Lower lobe of right lung (tissue), 2 donors: Measurements from ENCODE around the gene NR6A1. TPM values are rescaled to one million over a fixed set of nuclear protein-coding genes. Genes with fewer than 3 reads are reported as not detected.

Experiments used
- ATAC-seq, 2 donors: fragments of 200-7000 bp; cut with Tn5 transposase; one replicate each; pipeline ENCODE4 v1.9.1; 2020 to 2022; ENCODE audit warnings: mild to moderate bottlenecking in 2 of 2, moderate library complexity in 2 of 2
- DNase-seq: peaks from one replicate; pipeline ENCODE4 v3.0.0-alpha.2; 2020
- H3K27ac ChIP-seq: fragments of 200-600 bp; one replicate; pipeline ENCODE4 v1.8.0; 2022
- H3K27me3 ChIP-seq: fragments of 200-600 bp; one replicate; pipeline ENCODE4 v1.8.0; 2022; ENCODE audit warnings: low read depth
- H3K36me3 ChIP-seq: fragments of 200-600 bp; one replicate; pipeline ENCODE4 v1.8.0; 2022; ENCODE audit warnings: mild to moderate bottlenecking
- H3K4me1 ChIP-seq: fragments of 200-600 bp; one replicate; pipeline ENCODE4 v1.8.0; 2022
- H3K4me3 ChIP-seq: fragments of 200-600 bp; one replicate; pipeline ENCODE4 v1.8.0; 2022; ENCODE audit warnings: mild to moderate bottlenecking
- H3K9me3 ChIP-seq: fragments of 200-600 bp; one replicate; pipeline ENCODE4 v1.8.0; 2022
- CTCF ChIP-seq: fragments of 200-600 bp; IDR thresholded peaks from one replicate; pipeline ENCODE4 v1.8.0; 2022; ENCODE audit warnings: antibody characterized with exemption, mild to moderate bottlenecking
- intact Hi-C: fragments of 100-400 bp; cut with DNase I; formaldehyde crosslinking; loops from one replicate; pipeline ENCODE4 v1.11.0; 2022
- total RNA-seq: library from RNA; stranded (reverse); fragmentation: NEBNext Ultra II Directional; extraction: Animal tissue kit (Norgen Biotek cat#: 25700); gene quantifications from one replicate; pipeline ENCODE4 v1.2.1, GENCODE V29; 2021
- donor health status: DM: no; HTN: yes; CAD: no; lungs with severe emphysema.

The NR6A1 gene
- total RNA-seq, 1 donor from 2014 or later = 4.5 TPM

DNA sequence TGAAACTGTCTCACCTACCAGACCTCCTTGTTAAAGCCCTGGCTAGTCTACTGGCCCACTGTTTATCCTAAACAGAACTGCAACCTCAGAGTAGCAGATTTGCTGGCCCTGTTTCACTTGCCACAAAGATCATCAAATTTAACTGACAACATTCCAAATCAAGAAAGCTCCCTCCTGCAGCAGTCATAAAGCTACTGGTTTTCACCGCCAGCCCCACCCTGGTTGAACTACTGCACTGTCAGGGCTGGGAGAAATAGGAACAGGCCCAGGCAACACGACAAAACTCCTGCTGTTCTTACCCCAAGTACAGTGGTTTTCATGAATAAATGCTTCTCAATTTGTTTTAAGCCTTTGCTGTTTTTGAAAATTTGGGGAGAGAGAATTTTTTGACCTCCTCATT is 63.0 kb downstream of the NR6A1 start:
- H3K27me3 ChIP-seq = no peaks in the 10 kb centered on the region
- no peak overlapping the region for H3K4me3 ChIP-seq
- no peaks in the 10 kb centered on the region for H3K9me3 ChIP-seq
- intact Hi-C loops = no loop called here
- no peaks in the 10 kb centered on the region for H3K36me3 ChIP-seq
- ATAC-seq (no peak), DNase-seq (no peak)
- TF ChIP-seq CTCF = no peak
- no peaks in the 10 kb centered on the region for H3K4me1 ChIP-seq
- no peak overlapping the region for H3K27ac ChIP-seq

- DNase-seq (no peak), ATAC-seq (no peak)
- intact Hi-C loops = no loop called here
- Histone ChIP-seq H3K4me1 (no peaks in the 10 kb centered on the region), H3K27ac (no peak overlapping the region), H3K4me3 (no peak overlapping the region), H3K9me3 (no peaks in the 10 kb centered on the region), H3K27me3 (no peaks in the 10 kb centered on the region), H3K36me3 (no peaks in the 10 kb centered on the region)
- TF ChIP-seq CTCF = no peak
These were observed 63.4 kb downstream of the NR6A1 start for GRCh38 chr9:124707666-124708065.

DNA sequence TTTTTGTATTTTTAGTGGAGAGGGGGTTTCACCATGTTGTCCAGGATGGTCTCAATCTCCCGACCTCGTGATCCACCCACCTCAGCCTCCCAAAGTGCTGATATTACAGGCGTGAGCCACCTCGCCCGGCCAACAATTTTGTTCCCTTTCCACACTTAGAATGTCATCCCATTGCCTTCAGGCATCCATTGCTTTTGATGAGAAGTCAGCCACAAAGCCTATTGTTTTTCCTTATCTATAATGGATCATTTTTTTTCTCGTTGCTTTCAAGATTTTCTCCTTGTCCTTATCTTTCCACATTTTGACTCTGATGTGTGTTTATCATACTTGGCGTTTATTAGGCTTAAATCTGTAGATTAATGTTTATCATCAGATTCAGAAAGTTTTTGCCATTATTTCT is 64.4 kb downstream of the NR6A1 start:
- H3K4me1 ChIP-seq = no peaks in the 10 kb centered on the region
- no peak for TF ChIP-seq CTCF
- ATAC-seq (no peak), DNase-seq (no peak)
- no peaks in the 10 kb centered on the region for H3K9me3 ChIP-seq
- intact Hi-C loops = no loop called here
- H3K27me3 ChIP-seq = no peaks in the 10 kb centered on the region
- no peak overlapping the region for H3K27ac ChIP-seq
- H3K36me3 ChIP-seq = no peaks in the 10 kb centered on the region
- H3K4me3 ChIP-seq = no peak overlapping the region

DNA sequence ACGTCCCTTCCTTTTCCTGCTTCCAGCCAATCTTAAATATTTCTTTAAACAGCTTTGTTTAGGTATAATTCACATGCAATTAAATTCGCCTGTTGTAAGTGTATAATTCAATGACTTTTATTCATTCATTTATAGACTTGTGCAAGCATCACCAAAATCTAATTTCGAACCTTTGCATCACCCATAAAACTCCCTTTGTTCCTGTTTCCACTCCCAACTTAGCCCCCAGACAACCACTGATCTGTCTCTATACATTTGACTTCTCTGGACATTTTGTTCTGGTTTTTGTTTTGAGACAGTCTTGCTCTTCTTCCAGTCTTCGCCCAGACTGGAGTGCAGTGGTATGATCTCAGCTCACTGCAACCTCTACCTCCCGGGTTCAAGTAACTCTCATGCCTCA is 71.5 kb downstream of the NR6A1 start:
- DNase-seq (no peak), ATAC-seq (no peak)
- Histone ChIP-seq H3K27ac (no peak overlapping the region), H3K36me3 (no peaks in the 10 kb centered on the region), H3K4me1 (peaks cover 4% of the 10 kb centered on the region), H3K27me3 (no peaks in the 10 kb centered on the region), H3K9me3 (no peaks in the 10 kb centered on the region), H3K4me3 (no peak overlapping the region)
- intact Hi-C loops = no loop called here
- TF ChIP-seq CTCF = no peak

DNA sequence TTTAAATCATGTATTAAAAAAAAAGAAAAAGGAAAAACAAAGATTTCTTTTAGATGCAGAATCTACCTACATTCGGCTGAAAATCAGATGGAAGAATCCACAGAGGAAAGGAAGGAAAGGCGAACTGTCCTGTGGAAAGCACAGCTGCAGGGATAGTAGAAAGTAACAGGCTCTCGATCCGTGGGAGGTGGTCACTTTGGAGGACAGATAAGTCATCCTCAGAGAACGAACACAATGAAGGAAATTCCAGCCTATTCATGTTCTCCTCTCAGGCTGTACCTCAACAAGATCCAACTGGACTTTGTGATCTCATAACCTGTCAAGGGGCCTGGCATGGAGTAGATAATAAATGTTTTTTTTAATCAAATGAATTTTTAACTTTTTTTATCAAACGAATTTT is 72.8 kb downstream of the NR6A1 start:
- DNase-seq = no peak
- H3K4me3 ChIP-seq = no peak overlapping the region
- no peak for TF ChIP-seq CTCF
- H3K36me3 ChIP-seq = no peaks in the 10 kb centered on the region
- H3K4me1 ChIP-seq = peaks cover 4% of the 10 kb centered on the region
- H3K9me3 ChIP-seq = no peaks in the 10 kb centered on the region
- H3K27ac ChIP-seq = no peak overlapping the region
- H3K27me3 ChIP-seq = no peaks in the 10 kb centered on the region
- intact Hi-C loops = no loop called here
- no peak for ATAC-seq
